HepG2 (cell line): Measurements from ENCODE around the gene TAP1. TPM values are rescaled to one million over a fixed set of nuclear protein-coding genes. Genes with fewer than 3 reads are reported as not detected.

Experiments used
- CBX2 ChIP-seq, 2 experiments: fragments of 200-600 bp in 1 of 2; sonication (generic); formaldehyde crosslinking in 1 of 2; IDR thresholded peaks; 2 replicates each; pipeline versions ENCODE4 v1.7.0 to v1.8.1; 2018 to 2022; ENCODE audit warnings: low read depth in 2 of 2, low read length in 1 of 2, mild to moderate bottlenecking in 1 of 2, missing genetic modification reagents in 1 of 2
- DNMT1 ChIP-seq: sonication (generic); formaldehyde crosslinking; IDR thresholded peaks from 2 replicates; pipeline ENCODE4 v1.5.1; 2020; ENCODE audit warnings: mild to moderate bottlenecking, missing genetic modification reagents
- KDM5A ChIP-seq: fragments of 200-600 bp; sonication (generic); IDR thresholded peaks from 2 replicates; pipeline ENCODE4 v1.7.0; 2018; ENCODE audit warnings: antibody characterized with exemption, mild to moderate bottlenecking, low read length, borderline replicate concordance
- KMT2A ChIP-seq: sonication (generic); formaldehyde crosslinking; IDR thresholded peaks from 2 replicates; pipeline ENCODE4 v1.4.0; 2020; ENCODE audit warnings: missing genetic modification reagents
- PITX1 ChIP-seq: sonication (generic); formaldehyde crosslinking; IDR thresholded peaks from 2 replicates; pipeline ENCODE4 v1.5.1; 2020; ENCODE audit warnings: mild to moderate bottlenecking, missing genetic modification reagents
- RBM39 ChIP-seq: fragments of 200-400 bp; formaldehyde crosslinking; IDR thresholded peaks from one replicate; pipeline ENCODE4 v1.6.1; 2018; ENCODE audit warnings: antibody characterized with exemption, mild to moderate bottlenecking, low read depth, low read length; ENCODE audit not compliant: poor library complexity, severe bottlenecking
- SMAD1 ChIP-seq: sonication (generic); formaldehyde crosslinking; IDR thresholded peaks from 2 replicates; pipeline ENCODE4 v1.4.0; 2020; ENCODE audit warnings: missing genetic modification reagents, low read depth, mild to moderate bottlenecking, borderline replicate concordance
- ZBTB3 ChIP-seq: sonication (generic); formaldehyde crosslinking; IDR thresholded peaks from 2 replicates; pipeline ENCODE4 v1.4.0; 2020; ENCODE audit warnings: low read depth, mild to moderate bottlenecking, moderate library complexity, missing genetic modification reagents, borderline replicate concordance
- ZC3H13 ChIP-seq: sonication (generic); formaldehyde crosslinking; IDR thresholded peaks from 2 replicates; pipeline ENCODE4 v1.8.1; 2023; ENCODE audit warnings: mild to moderate bottlenecking, missing genetic modification reagents, moderate library complexity
- ZEB1 ChIP-seq: IDR thresholded peaks from 2 replicates; pipeline ENCODE4 v1.6.1; 2012; ENCODE audit warnings: mild to moderate bottlenecking, low read depth, inconsistent platforms; ENCODE audit not compliant: insufficient replicate concordance
- ZNF451 ChIP-seq: sonication (generic); formaldehyde crosslinking; IDR thresholded peaks from 2 replicates; pipeline ENCODE4 v1.5.0; 2020; ENCODE audit warnings: mild to moderate bottlenecking, missing genetic modification reagents
- polyA plus RNA-seq, 8 experiments: library from polyadenylated mRNA; depleted of rRNA in 3 of 8; stranded (reverse) in 7 of 8; unstranded in 1 of 8; fragments of >200 nt; fragmentation: Illumina TruSeq in 4 of 8; extraction: Trizol in 4 of 8; gene quantifications; 2 replicates each; pipeline versions ENCODE4 v1.2.1 to v1.2.3, GENCODE V29; 2011 to 2016; ENCODE audit warnings: low read depth in 4 of 8, missing spikeins in 1 of 8, mixed read lengths in 1 of 8; ENCODE audit not compliant: insufficient read depth in 1 of 8
- total RNA-seq, 5 experiments: library from RNA; depleted of rRNA; stranded (reverse); fragments of >200 nt; fragmentation: Illumina TruSeq; extraction: Trizol; gene quantifications; 2 replicates each; pipeline ENCODE4 v1.2.3, GENCODE V29; 2016; ENCODE audit warnings: low read depth in 1 of 5
- TF ChIP-seq, protein P1 (sequence below): sonication (generic); formaldehyde crosslinking; IDR thresholded peaks from 2 replicates; pipeline ENCODE4 v1.9.0; 2022; ENCODE audit warnings: missing genetic modification reagents, mild to moderate bottlenecking, borderline replicate concordance
- TF ChIP-seq, protein P2 (sequence below): sonication (generic); formaldehyde crosslinking; IDR thresholded peaks from 2 replicates; pipeline ENCODE4 v1.5.1; 2020; ENCODE audit warnings: mild to moderate bottlenecking, moderate library complexity, missing genetic modification reagents
- TF ChIP-seq, protein P3 (sequence below): IDR thresholded peaks from 2 replicates; pipeline ENCODE4 v1.6.1; 2016; ENCODE audit warnings: missing compliant biosample characterization, missing genetic modification reagents, borderline replicate concordance
- TF ChIP-seq, protein P4 (sequence below): sonication (generic); formaldehyde crosslinking; IDR thresholded peaks from 2 replicates; pipeline ENCODE4 v1.4.0; 2020; ENCODE audit warnings: missing genetic modification reagents, borderline replicate concordance

TAP1 gene
- total and polyA plus RNA-seq, 2 of the 13 experiments (the other 11 are each of a cell fraction or from before 2014, with no cell fraction given) = 31.2 to 52.2 TPM

DNA sequence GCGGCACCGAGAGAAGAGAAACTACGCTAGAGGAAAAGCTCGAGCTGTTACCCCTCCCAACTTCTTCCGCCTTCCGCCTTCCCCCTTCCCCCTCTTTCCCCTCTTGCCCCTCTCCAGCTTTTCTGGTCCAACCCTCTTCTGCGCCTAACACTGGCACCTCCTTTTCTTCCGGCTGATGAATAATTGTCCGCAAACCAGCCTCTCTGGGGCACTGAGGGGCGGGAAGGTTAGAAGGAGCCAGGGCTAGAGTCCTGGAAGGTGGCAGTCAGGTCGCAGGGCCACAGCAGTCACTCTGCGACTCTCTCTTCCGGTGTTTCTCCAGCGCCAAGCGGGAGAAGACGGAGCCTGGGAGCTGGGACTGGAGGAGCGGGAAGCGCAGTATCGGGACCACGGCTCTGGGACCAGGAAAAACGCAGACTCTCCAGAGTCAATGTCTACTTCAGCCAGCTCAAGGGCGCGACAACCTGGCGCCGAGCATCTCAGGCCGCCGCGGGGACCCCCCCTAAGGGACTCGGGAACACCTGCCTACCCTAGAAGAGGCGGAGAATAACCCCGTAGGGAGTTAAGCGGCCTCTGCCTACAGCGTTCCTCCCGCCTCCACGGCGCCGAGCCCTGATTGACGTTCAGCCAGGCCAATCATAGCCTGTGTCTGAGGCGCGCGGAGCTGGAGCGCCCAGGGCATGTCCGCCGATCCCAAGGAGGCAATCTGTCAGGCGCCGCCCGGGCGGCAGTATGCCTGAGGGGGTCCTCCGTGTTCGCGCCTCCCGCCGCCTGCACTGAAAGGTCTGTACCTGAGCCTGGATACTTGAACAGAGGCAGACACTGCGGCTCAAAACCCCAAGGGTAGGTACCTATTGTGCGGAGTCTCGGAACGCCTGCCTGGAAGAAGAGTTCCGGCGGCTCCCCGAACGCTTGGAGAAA lies 40.8 kb upstream of the TAP1 start (continued):
- TF ChIP-seq, protein P1, sequence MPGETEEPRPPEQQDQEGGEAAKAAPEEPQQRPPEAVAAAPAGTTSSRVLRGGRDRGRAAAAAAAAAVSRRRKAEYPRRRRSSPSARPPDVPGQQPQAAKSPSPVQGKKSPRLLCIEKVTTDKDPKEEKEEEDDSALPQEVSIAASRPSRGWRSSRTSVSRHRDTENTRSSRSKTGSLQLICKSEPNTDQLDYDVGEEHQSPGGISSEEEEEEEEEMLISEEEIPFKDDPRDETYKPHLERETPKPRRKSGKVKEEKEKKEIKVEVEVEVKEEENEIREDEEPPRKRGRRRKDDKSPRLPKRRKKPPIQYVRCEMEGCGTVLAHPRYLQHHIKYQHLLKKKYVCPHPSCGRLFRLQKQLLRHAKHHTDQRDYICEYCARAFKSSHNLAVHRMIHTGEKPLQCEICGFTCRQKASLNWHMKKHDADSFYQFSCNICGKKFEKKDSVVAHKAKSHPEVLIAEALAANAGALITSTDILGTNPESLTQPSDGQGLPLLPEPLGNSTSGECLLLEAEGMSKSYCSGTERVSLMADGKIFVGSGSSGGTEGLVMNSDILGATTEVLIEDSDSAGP = peak; percentile 86
- TF ChIP-seq ZBTB3 (no peak), SMAD1 (CRISPR knock-in tag) (0 out of 2 replicates have a peak, but pooled peaks have one; percentile 48), ZEB1 (peak; percentile 52), KMT2A (CRISPR knock-in tag) (peak; percentile 91; the same call in 1 of the 2 replicates), ZNF451 (CRISPR knock-in tag) (no peak), KDM5A (peak; percentile 57; the same call in 1 of the 2 replicates), RBM39 (peak; percentile 63), DNMT1 (CRISPR knock-in tag) (0 out of 2 replicates have a peak, but pooled peaks have one; percentile 29), PITX1 (peak; percentile 68; the same call in 1 of the 2 replicates), CBX2 (IDR thresholded peaks at IDR 0.05; ENCODE audit: low read depth, low read length) (no peak), CBX2 (CRISPR knock-in tag; IDR thresholded peaks at IDR 0.05; ENCODE audit: low read depth) (no peak), ZC3H13 (CRISPR knock-in tag) (peak; percentile 87)
- TF ChIP-seq, protein P2, sequence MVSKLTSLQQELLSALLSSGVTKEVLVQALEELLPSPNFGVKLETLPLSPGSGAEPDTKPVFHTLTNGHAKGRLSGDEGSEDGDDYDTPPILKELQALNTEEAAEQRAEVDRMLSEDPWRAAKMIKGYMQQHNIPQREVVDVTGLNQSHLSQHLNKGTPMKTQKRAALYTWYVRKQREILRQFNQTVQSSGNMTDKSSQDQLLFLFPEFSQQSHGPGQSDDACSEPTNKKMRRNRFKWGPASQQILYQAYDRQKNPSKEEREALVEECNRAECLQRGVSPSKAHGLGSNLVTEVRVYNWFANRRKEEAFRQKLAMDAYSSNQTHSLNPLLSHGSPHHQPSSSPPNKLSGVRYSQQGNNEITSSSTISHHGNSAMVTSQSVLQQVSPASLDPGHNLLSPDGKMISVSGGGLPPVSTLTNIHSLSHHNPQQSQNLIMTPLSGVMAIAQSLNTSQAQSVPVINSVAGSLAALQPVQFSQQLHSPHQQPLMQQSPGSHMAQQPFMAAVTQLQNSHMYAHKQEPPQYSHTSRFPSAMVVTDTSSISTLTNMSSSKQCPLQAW = peak; percentile 62
- TF ChIP-seq, protein P3, sequence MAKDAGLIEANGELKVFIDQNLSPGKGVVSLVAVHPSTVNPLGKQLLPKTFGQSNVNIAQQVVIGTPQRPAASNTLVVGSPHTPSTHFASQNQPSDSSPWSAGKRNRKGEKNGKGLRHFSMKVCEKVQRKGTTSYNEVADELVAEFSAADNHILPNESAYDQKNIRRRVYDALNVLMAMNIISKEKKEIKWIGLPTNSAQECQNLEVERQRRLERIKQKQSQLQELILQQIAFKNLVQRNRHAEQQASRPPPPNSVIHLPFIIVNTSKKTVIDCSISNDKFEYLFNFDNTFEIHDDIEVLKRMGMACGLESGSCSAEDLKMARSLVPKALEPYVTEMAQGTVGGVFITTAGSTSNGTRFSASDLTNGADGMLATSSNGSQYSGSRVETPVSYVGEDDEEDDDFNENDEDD (CRISPR knock-in tag) = peak; percentile 90
- TF ChIP-seq, protein P4, sequence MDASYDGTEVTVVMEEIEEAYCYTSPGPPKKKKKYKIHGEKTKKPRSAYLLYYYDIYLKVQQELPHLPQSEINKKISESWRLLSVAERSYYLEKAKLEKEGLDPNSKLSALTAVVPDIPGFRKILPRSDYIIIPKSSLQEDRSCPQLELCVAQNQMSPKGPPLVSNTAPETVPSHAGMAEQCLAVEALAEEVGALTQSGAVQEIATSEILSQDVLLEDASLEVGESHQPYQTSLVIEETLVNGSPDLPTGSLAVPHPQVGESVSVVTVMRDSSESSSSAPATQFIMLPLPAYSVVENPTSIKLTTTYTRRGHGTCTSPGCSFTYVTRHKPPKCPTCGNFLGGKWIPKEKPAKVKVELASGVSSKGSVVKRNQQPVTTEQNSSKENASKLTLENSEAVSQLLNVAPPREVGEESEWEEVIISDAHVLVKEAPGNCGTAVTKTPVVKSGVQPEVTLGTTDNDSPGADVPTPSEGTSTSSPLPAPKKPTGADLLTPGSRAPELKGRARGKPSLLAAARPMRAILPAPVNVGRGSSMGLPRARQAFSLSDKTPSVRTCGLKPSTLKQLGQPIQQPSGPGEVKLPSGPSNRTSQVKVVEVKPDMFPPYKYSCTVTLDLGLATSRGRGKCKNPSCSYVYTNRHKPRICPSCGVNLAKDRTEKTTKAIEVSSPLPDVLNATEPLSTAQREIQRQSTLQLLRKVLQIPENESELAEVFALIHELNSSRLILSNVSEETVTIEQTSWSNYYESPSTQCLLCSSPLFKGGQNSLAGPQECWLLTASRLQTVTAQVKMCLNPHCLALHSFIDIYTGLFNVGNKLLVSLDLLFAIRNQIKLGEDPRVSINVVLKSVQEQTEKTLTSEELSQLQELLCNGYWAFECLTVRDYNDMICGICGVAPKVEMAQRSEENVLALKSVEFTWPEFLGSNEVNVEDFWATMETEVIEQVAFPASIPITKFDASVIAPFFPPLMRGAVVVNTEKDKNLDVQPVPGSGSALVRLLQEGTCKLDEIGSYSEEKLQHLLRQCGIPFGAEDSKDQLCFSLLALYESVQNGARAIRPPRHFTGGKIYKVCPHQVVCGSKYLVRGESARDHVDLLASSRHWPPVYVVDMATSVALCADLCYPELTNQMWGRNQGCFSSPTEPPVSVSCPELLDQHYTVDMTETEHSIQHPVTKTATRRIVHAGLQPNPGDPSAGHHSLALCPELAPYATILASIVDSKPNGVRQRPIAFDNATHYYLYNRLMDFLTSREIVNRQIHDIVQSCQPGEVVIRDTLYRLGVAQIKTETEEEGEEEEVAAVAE (CRISPR knock-in tag) = 0 out of 2 replicates have a peak, but pooled peaks have one; percentile 21
